Measurements from ENCODE around the gene MAF.

The MAF gene

DNA sequence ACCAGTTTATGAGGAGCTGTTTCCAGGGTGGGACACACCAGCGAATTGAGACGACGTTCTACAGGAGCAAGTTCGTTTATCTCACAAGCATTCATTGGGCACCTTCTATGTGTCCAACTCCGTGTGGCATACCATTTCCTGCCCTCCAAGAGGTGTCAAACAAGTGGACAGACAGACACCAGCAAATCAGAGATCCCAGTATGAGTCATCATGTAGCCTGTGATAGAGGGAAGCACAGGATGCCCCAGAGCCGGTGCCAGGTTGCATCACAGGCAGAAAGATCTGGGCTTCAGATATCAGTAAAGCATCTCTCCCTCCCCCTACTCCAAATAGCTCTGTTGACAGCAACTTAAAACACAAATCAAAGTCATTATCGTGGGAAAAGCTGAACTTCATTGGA is 31.8 kb upstream of the MAF start:
- Histone ChIP-seq H3K27ac (ENCODE audit: low read depth, low read length) (no peak overlapping the region), H3K9me3 (ENCODE audit: low read length) (no peaks in the 10 kb centered on the region), H3K27me3 (ENCODE audit: control insufficient read depth in 1 of 2, insufficient read depth in 2 of 2, low read length in 2 of 2) (no peaks in the 10 kb centered on the region), H3K4me1 (ENCODE audit: insufficient read depth, low read length) (no peaks in the 10 kb centered on the region), H3K9ac (ENCODE audit: low read length) (no peak overlapping the region), H3K4me3 (ENCODE audit: low read depth in 1 of 2, low read length in 2 of 2) (no peak overlapping the region), H3K36me3 (ENCODE audit: insufficient read depth, low read length) (no peaks in the 10 kb centered on the region)

DNA sequence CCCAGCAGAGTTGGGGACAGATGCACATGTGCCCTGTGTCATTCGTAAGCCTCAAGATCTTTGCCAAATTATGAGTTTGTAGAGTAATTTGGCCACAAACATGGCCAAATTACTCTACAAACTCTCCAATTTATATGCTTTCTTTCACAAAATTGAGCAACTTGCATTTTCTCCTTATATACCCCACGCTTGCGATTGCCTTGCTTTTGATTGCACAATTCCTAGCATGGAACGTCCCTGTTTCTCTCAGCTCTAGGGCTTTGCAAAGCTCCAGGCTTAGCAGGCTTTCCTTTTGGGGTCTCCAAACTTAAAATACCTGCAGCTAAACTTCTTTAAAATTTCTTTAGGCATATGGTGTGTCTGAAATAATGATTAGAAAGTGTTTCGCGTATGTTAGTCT is 28.5 kb upstream of the MAF start:
- H3K27ac ChIP-seq (ENCODE audit: low read depth, low read length): no peak overlapping the region
- H3K4me3 ChIP-seq (ENCODE audit: low read depth in 1 of 2, low read length in 2 of 2): no peak overlapping the region
- H3K9ac ChIP-seq (ENCODE audit: low read length): no peak overlapping the region
- H3K36me3 ChIP-seq (ENCODE audit: insufficient read depth, low read length): no peaks in the 10 kb centered on the region
- no peaks in the 10 kb centered on the region for H3K27me3 ChIP-seq (ENCODE audit: control insufficient read depth in 1 of 2, insufficient read depth in 2 of 2, low read length in 2 of 2)
- no peaks in the 10 kb centered on the region for H3K4me1 ChIP-seq (ENCODE audit: insufficient read depth, low read length)
- H3K9me3 ChIP-seq (ENCODE audit: low read length): no peaks in the 10 kb centered on the region

DNA sequence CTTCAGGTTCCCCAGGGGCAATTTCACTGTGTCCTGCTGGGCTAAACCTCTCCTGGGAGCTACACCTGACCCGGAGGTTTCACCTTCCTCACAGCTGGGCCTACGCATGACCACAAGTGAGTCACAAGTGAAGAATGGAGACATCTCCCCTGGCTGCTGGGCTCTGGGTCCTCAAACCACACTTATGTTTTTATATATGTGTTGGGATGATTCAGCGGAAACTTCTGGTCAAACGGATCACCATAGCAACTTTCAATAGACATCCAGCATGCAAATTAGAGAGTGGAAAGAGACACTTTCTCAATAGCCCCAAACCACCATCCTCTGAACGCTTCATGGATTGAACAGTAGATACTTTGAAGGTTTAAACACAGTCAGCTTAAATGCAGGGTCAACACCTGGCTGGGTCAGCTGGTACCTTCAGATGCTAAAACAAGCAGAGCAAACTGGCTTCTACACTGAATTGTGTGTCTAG is 28.0 kb upstream of the MAF start:
- Histone ChIP-seq H3K36me3 (ENCODE audit: insufficient read depth, low read length) (no peaks in the 10 kb centered on the region), H3K9ac (ENCODE audit: low read length) (no peak overlapping the region), H3K4me3 (ENCODE audit: low read depth in 1 of 2, low read length in 2 of 2) (no peak overlapping the region), H3K27ac (ENCODE audit: low read depth, low read length) (no peak overlapping the region), H3K4me1 (ENCODE audit: insufficient read depth, low read length) (no peaks in the 10 kb centered on the region), H3K27me3 (ENCODE audit: control insufficient read depth in 1 of 2, insufficient read depth in 2 of 2, low read length in 2 of 2) (no peaks in the 10 kb centered on the region), H3K9me3 (ENCODE audit: low read length) (no peaks in the 10 kb centered on the region)

DNA sequence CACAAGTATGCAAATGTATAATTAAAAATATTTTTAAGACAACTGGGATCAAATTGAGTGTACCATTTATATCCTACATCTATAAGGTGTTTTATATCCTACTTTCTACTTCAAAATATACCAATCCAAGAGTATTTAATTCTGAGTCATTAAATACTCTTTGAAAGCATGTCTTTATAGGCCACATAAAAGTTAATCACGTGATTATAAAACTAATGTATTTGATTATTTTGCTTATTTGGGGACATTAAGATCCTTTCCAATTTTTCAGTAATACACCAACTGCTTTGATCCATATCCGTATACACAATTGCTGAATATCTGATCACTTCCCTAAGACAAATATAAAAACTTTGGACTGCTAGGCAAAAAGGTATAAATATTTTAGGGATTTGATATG is 26.6 kb upstream of the MAF start:
- H3K9ac ChIP-seq (ENCODE audit: low read length): no peak overlapping the region
- no peak overlapping the region for H3K27ac ChIP-seq (ENCODE audit: low read depth, low read length)
- no peaks in the 10 kb centered on the region for H3K4me1 ChIP-seq (ENCODE audit: insufficient read depth, low read length)
- no peaks in the 10 kb centered on the region for H3K9me3 ChIP-seq (ENCODE audit: low read length)
- H3K4me3 ChIP-seq (ENCODE audit: low read depth in 1 of 2, low read length in 2 of 2): no peak overlapping the region
- no peaks in the 10 kb centered on the region for H3K36me3 ChIP-seq (ENCODE audit: insufficient read depth, low read length)
- no peaks in the 10 kb centered on the region for H3K27me3 ChIP-seq (ENCODE audit: control insufficient read depth in 1 of 2, insufficient read depth in 2 of 2, low read length in 2 of 2)

DNA sequence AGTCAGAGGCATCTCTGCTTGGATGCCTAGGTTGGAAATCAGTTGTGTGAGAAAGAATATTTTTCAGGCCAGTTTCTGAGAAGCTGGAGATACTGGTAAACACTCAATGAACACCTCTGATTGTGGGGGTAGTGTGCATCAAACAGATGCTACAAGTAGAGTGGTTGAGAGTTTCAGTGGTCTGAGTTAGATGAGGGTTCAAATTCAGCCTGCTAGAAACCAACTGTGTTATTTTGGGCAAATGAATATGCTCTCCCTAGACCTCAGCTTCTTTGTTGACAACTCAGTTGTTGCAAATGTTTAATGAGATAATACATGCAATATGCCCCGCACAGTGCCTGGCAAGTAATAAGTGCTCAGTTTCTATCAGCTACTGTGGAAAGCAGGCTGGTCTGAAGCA is 25.2 kb upstream of the MAF start:
- Histone ChIP-seq H3K27ac (ENCODE audit: low read depth, low read length) (no peak overlapping the region), H3K36me3 (ENCODE audit: insufficient read depth, low read length) (no peaks in the 10 kb centered on the region), H3K4me3 (ENCODE audit: low read depth in 1 of 2, low read length in 2 of 2) (no peak overlapping the region), H3K9me3 (ENCODE audit: low read length) (no peaks in the 10 kb centered on the region), H3K27me3 (ENCODE audit: control insufficient read depth in 1 of 2, insufficient read depth in 2 of 2, low read length in 2 of 2) (no peaks in the 10 kb centered on the region), H3K4me1 (ENCODE audit: insufficient read depth, low read length) (no peaks in the 10 kb centered on the region), H3K9ac (ENCODE audit: low read length) (no peak overlapping the region)

DNA sequence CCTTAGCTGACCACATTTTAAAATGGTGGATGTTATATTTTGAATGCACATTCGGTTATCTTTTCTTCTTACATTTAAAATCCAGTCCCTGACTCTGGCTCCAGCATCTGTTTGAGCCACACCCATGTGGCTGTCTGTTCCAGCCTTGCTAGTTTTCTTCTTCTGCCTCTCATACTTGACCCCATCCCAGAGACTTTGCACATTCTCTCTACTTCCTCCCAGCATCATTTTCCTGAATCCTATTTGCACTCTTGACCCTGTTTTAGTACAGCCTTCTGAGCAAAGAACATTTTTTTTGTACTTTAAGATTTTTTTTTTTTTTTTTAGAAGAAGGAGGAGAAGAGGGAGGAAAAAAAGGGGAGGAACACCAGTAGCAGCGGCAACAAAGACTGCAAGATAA is 23.3 kb upstream of the MAF start:
- Histone ChIP-seq H3K27me3 (ENCODE audit: control insufficient read depth in 1 of 2, insufficient read depth in 2 of 2, low read length in 2 of 2) (no peaks in the 10 kb centered on the region), H3K4me3 (ENCODE audit: low read depth in 1 of 2, low read length in 2 of 2) (no peak overlapping the region), H3K36me3 (ENCODE audit: insufficient read depth, low read length) (no peaks in the 10 kb centered on the region), H3K9me3 (ENCODE audit: low read length) (no peaks in the 10 kb centered on the region), H3K27ac (ENCODE audit: low read depth, low read length) (no peak overlapping the region), H3K4me1 (ENCODE audit: insufficient read depth, low read length) (no peaks in the 10 kb centered on the region), H3K9ac (ENCODE audit: low read length) (no peak overlapping the region)

DNA sequence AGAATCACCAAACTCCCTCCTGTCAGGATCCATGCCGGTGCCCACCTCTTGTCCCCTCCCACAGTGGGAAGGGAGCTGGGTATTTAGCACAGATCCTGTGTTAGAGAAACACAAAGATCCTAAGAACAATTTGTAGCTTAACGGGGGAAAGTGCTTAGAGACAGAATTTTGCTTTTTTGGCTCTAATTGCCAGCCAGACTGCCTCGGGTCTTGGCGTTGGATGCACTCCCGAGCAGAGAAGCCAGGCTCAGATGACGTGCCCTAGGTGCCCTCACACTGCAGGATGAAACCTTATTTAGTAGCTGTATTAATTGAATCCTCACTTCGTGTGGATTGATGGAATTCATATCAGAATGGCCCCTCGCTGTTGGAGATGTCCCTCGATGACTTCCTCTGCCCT is 22.5 kb upstream of the MAF start:
- Histone ChIP-seq H3K4me1 (ENCODE audit: insufficient read depth, low read length) (no peaks in the 10 kb centered on the region), H3K9me3 (ENCODE audit: low read length) (no peaks in the 10 kb centered on the region), H3K9ac (ENCODE audit: low read length) (no peak overlapping the region), H3K36me3 (ENCODE audit: insufficient read depth, low read length) (no peaks in the 10 kb centered on the region), H3K27ac (ENCODE audit: low read depth, low read length) (no peak overlapping the region), H3K4me3 (ENCODE audit: low read depth in 1 of 2, low read length in 2 of 2) (no peak overlapping the region), H3K27me3 (ENCODE audit: control insufficient read depth in 1 of 2, insufficient read depth in 2 of 2, low read length in 2 of 2) (no peaks in the 10 kb centered on the region)

DNA sequence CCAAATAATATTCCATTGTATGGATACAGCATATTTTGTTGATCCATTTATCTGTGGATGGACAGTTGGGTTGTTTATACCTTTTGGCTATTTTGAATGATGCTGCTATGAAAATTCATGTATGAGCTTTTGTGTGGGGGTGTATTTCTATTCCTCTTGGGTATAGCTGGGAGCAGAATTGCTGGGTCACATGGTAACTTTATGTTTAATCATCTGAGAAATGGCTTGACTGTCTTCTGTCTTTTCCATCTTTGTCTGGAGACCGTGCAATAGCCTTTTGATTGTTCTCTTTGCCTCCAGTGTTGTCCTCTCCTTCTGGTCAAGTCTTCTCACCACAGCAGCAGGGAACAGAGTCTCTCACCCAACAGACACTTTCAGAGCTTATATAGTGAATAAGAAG is 20.5 kb upstream of the MAF start:
- Histone ChIP-seq H3K4me1 (ENCODE audit: insufficient read depth, low read length) (no peaks in the 10 kb centered on the region), H3K27ac (ENCODE audit: low read depth, low read length) (no peak overlapping the region), H3K4me3 (ENCODE audit: low read depth in 1 of 2, low read length in 2 of 2) (no peak overlapping the region), H3K27me3 (ENCODE audit: control insufficient read depth in 1 of 2, insufficient read depth in 2 of 2, low read length in 2 of 2) (no peaks in the 10 kb centered on the region), H3K9ac (ENCODE audit: low read length) (no peak overlapping the region), H3K9me3 (ENCODE audit: low read length) (no peaks in the 10 kb centered on the region), H3K36me3 (ENCODE audit: insufficient read depth, low read length) (no peaks in the 10 kb centered on the region)

DNA sequence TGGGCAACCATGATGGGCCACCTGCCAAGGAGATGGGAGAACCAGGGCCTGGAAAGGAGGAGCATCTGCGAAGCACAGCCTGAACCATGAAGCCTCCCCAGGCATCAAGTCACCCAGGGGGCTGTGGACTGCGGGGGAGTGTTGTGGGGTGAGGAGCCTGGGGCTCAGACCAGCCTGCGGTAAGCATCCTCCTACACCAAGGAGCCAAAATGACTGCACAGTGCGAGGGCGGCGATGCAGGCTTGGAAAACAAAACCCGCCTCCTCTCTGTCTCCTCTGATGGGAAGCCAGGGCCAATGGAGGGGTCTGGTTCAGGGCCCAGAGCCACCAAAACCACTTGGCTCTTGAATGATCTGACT is 18.1 kb upstream of the MAF start:
- no peaks in the 10 kb centered on the region for H3K27me3 ChIP-seq (ENCODE audit: control insufficient read depth in 1 of 2, insufficient read depth in 2 of 2, low read length in 2 of 2)
- H3K9me3 ChIP-seq (ENCODE audit: low read length): no peaks in the 10 kb centered on the region
- no peaks in the 10 kb centered on the region for H3K4me1 ChIP-seq (ENCODE audit: insufficient read depth, low read length)
- H3K36me3 ChIP-seq (ENCODE audit: insufficient read depth, low read length): no peaks in the 10 kb centered on the region
- no peak overlapping the region for H3K9ac ChIP-seq (ENCODE audit: low read length)
- H3K27ac ChIP-seq (ENCODE audit: low read depth, low read length): no peak overlapping the region
- no peak overlapping the region for H3K4me3 ChIP-seq (ENCODE audit: low read depth in 1 of 2, low read length in 2 of 2)

DNA sequence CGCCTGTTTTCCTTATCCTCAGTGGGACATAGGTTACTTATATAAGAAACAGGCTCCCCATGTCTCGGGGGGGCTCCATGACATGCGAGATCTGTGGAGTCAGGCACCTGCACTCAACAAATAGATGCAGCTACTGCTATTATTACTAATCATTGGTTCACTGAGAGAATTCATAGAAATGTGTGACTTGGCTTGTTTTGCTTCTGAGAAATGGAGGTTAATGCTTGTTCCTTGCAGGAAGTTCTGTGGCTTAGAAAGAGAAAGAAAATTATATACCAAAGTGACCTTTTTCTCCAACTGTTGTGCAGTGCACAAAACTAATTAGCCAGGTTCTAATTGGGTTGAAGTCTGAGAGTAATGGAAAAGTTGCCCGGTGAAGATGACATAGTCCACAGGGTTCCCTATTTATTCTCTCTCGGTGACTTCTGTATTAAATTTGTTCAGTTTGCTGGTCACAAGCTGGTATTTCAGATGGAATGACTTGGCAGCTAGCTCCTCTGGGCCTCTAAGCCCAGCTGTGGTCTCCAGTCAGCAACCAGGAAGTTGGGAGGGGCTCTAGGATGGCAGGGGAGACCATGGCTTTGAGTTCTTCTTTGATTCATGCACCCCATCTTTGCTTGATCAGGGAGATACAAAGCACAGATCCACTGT is 17.6 kb upstream of the MAF start:
- no peak overlapping the region for H3K9ac ChIP-seq (ENCODE audit: low read length)
- no peak overlapping the region for H3K27ac ChIP-seq (ENCODE audit: low read depth, low read length)
- no peaks in the 10 kb centered on the region for H3K9me3 ChIP-seq (ENCODE audit: low read length)
- H3K4me3 ChIP-seq (ENCODE audit: low read depth in 1 of 2, low read length in 2 of 2): no peak overlapping the region
- H3K27me3 ChIP-seq (ENCODE audit: control insufficient read depth in 1 of 2, insufficient read depth in 2 of 2, low read length in 2 of 2): no peaks in the 10 kb centered on the region
- no peaks in the 10 kb centered on the region for H3K36me3 ChIP-seq (ENCODE audit: insufficient read depth, low read length)
- no peaks in the 10 kb centered on the region for H3K4me1 ChIP-seq (ENCODE audit: insufficient read depth, low read length)

DNA sequence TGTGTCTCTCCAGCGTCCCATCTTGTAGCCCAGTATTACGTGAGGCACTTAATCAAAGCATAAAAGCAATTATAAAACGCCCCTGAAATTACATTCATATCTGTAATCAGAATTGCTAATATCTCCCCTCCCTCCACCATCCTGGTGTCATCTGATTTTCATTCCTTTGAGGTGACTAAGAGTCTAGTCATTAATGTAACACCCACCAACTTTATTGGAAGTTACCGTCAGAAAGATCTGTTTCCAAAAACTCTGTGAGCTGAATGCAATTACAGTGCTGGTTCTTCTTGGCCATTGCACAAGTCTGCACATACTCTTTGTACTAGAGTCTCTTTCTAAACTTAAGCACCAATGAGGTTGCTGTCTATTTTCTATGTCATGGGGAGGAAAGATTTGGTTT is 12.5 kb upstream of the MAF start:
- Histone ChIP-seq H3K27ac (ENCODE audit: low read depth, low read length) (no peak overlapping the region), H3K4me1 (ENCODE audit: insufficient read depth, low read length) (peaks cover 4% of the 10 kb centered on the region), H3K9ac (ENCODE audit: low read length) (no peak overlapping the region), H3K9me3 (ENCODE audit: low read length) (no peaks in the 10 kb centered on the region), H3K4me3 (ENCODE audit: low read depth in 1 of 2, low read length in 2 of 2) (no peak overlapping the region), H3K27me3 (ENCODE audit: control insufficient read depth in 1 of 2, insufficient read depth in 2 of 2, low read length in 2 of 2) (no peaks in the 10 kb centered on the region), H3K36me3 (ENCODE audit: insufficient read depth, low read length) (no peaks in the 10 kb centered on the region)

DNA sequence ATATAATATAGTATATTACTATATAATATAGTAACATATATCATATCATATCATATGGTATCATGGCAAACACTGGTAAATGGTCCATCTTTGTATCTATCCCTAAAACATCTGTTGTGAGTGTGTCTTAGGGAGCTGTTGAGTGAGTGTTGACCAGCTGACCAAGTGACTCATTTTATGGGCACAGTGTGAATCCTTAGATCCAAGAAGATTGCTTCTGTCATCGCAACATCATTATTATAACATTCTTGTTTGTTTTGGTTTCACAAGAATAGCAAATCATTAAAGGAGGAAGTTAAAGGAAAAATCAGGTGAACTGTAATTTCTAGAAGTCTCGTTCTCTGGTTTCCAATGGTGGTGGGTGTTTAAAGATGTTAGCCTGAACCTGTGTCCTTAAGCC is 11.7 kb upstream of the MAF start:
- Histone ChIP-seq H3K36me3 (ENCODE audit: insufficient read depth, low read length) (no peaks in the 10 kb centered on the region), H3K27ac (ENCODE audit: low read depth, low read length) (no peak overlapping the region), H3K4me1 (ENCODE audit: insufficient read depth, low read length) (peaks cover 12% of the 10 kb centered on the region), H3K9ac (ENCODE audit: low read length) (no peak overlapping the region), H3K9me3 (ENCODE audit: low read length) (no peaks in the 10 kb centered on the region), H3K27me3 (ENCODE audit: control insufficient read depth in 1 of 2, insufficient read depth in 2 of 2, low read length in 2 of 2) (no peaks in the 10 kb centered on the region), H3K4me3 (ENCODE audit: low read depth in 1 of 2, low read length in 2 of 2) (no peak overlapping the region)
